GM12873 (cell line): ENCODE results near the gene OR1S1.

Source experiments
- TF ChIP-seq, protein P1 (sequence below): IDR thresholded peaks from 2 replicates; pipeline ENCODE4 v1.5.1; 2012; ENCODE audit warnings: low read depth, mild to moderate bottlenecking, moderate library complexity, low read length, control low read depth; ENCODE audit not compliant: insufficient read depth; ENCODE audit errors: missing control alignments

OR1S1 gene

DNA sequence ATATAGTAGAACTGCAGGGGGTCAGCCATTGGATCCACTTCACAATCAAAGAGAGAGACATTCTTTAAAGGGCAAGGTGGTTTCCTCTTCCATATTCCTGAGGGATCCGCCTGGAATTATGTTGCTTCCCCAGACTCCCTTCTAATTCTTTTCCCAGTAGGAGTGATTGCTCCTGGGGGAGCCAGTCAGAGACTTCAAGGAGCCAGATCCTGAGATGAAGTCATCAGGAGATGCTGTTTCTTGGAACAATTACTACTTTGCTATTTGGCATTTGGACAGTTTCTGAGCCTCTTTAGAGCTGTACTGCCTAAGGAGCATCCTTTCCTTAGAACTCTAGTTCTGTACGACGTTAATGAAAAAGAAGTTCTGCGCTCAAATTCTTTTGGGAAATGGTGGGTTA, 25.6 kb upstream of the OR1S1 start:
- TF ChIP-seq, protein P1, sequence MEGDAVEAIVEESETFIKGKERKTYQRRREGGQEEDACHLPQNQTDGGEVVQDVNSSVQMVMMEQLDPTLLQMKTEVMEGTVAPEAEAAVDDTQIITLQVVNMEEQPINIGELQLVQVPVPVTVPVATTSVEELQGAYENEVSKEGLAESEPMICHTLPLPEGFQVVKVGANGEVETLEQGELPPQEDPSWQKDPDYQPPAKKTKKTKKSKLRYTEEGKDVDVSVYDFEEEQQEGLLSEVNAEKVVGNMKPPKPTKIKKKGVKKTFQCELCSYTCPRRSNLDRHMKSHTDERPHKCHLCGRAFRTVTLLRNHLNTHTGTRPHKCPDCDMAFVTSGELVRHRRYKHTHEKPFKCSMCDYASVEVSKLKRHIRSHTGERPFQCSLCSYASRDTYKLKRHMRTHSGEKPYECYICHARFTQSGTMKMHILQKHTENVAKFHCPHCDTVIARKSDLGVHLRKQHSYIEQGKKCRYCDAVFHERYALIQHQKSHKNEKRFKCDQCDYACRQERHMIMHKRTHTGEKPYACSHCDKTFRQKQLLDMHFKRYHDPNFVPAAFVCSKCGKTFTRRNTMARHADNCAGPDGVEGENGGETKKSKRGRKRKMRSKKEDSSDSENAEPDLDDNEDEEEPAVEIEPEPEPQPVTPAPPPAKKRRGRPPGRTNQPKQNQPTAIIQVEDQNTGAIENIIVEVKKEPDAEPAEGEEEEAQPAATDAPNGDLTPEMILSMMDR, result no peak

DNA sequence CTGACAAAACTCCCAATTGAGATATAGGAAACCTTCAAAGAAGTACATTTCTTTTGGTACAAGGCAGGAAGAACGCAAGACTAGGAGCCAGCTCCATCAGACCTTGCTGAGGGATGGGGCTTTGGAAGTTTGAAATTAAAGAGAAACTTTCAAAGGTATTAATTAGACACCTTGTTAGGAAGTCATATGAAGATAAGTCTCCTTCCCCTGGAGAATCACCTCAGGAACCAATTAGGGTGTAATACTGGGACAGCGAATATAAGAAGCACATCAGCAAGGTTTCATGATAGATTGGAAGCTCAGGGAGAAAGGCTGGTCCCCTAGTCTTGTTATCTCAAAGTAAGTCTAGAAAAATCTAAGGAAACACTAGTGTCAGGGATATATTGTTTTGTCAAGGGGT, 23.8 kb upstream of the OR1S1 start, which contains the start of gene OR9Q2:
Gene OR9Q2 (plus strand): TSS at position 301 of the 400 bp plus-strand sequence. CDS start 1,421 bp downstream, outside the sequence.
- TF ChIP-seq, protein P1, result no peak

- TF ChIP-seq, protein P1, result no peak
Measured at GRCh38 chr11:58192229-58192628, 20.3 kb upstream of the OR1S1 start.

DNA sequence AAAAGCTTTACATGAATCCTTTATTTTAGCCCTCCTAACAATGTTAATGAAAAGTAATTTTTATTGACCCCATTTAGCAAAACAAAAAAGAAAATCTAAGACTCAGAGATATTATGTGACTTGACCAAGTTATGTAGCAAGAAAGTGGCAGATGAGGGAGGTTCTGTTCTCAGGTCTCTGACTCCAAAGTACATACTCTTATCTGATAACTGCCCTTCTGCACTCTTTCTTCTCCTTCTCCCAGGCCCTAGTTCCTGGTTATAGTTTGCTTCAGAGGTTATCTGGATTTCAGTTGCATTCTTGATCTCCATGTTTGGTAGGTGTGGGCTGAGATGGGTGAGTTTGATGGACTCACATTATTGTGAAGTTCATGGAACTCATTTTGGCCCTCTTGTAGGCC, 19.1 kb upstream of the OR1S1 start:
- TF ChIP-seq, protein P1, result no peak

- TF ChIP-seq, protein P1, result no peak
Measured at GRCh38 chr11:58195939-58196338, 16.6 kb upstream of the OR1S1 start.

DNA sequence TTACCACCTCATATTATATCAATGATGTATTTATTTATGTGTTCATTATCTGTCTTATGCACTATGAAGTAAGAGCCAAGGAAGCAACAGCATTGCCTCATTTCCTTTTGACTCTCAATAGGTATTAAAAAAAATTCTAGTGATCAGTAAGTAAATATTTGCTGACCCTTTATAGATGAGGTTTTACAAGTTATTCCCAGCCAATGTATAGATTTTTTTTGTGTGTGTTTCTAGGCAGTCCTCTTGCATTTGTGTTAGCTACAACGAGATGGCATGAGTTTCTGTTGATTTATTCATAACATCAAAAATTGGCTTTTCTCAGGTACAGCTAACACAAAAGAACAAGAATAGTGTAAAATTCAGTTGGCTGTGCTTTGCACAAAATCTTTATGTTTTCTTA, 13.2 kb upstream of the OR1S1 start:
- TF ChIP-seq, protein P1, result no peak

- TF ChIP-seq, protein P1, result no peak
Measured at GRCh38 chr11:58204042-58204441, 8.5 kb upstream of the OR1S1 start, which contains the start of gene OR1S2. Gene OR1S2 (minus strand): TSS chr11:58204142. CDS start chr11:58204142, 0 bp downstream.

DNA sequence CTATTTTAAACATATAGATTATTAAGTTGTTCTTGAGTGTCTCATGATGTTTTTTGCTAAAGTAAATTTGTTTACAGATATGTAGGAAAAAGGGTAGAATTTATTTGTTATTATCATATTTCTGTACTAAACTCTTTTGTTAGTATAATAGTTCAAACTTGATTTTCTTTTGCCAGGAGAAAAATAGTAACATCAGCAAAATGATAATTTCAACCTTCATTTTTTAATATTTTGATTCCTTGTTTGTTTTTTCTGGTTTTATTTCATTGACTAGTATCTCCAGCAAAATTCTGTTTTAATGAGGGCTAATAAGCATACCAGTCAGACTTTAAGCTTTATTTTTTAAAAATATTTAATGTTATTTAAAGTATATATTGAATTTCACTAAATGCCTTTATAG, 4.0 kb downstream of the OR1S1 start:
- TF ChIP-seq, protein P1, result no peak
